Caki2 (cell line): ENCODE data around the gene ASCC2. TPM values are rescaled to one million over a fixed set of nuclear protein-coding genes. Genes with fewer than 3 reads are reported as not detected.

Experiments
- DNase-seq: peaks from one replicate; pipeline ENCODE4 v3.0.0-alpha.2; 2015; ENCODE audit warnings: low read depth
- in situ Hi-C: cut with HindIII; loops from 2 replicates; pipeline ENCODE4 v1.10.0; 2016; ENCODE audit warnings: low sequenced_read_pairs, low pct_unique_long_range_greater_than_20kb, mixed read lengths
- total RNA-seq: library from RNA; depleted of rRNA; stranded (reverse); fragments of >200 nt; shearing (Covaris generic); gene quantifications from 2 replicates; pipeline ENCODE4 v1.2.3, GENCODE V29; 2014; ENCODE audit warnings: low replicate concordance; rRNA removed

ASCC2 gene
- total RNA-seq, 1 experiment from 2014 or later: 20.9 TPM

DNA sequence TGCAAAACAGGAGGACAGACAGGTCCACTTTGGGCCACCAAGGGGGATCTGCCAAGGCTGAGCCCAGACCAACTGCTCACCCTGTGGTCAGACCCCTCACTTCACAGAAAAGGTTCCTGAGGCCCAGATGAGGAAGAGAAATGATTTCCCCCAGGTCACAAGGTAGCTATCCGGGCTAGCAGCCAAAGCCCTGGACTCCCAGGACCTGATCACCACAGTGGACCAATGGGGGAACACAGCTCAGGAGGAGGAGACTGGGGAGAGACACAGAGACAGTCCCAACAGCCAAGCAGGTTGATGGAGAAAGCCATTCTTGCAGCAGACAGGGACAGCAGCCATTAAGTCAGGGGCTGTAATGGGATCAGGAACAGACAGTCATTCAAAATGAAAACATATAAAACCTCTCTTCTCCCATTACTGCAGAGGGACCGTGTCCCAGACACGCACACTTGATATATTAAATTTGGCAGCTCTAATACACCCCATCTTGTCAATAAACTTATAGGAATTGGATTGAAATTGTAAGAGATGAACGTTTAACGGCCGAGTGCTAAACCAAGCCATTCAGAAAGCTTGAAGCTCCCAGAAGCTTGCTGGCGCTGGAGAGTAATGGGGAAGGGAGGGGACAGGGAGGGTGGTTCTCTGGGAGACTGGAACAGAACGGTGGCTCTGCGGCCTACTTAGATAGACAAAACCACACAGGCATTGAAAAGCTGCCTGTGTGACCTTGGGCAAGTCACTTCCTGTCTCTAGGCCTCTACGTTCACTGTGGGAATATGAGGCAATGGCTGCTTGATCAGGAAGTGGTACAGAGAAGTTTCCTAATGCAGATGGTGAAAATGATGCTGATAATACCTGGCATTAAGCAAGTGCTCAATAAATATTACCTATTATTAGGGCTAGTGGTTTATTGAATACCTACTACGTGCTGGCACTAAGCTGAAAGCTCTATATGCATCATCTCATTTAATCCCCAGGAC, 87.2 kb downstream of the ASCC2 start:
- no peak for DNase-seq
- in situ Hi-C loops: no loop called here

DNA sequence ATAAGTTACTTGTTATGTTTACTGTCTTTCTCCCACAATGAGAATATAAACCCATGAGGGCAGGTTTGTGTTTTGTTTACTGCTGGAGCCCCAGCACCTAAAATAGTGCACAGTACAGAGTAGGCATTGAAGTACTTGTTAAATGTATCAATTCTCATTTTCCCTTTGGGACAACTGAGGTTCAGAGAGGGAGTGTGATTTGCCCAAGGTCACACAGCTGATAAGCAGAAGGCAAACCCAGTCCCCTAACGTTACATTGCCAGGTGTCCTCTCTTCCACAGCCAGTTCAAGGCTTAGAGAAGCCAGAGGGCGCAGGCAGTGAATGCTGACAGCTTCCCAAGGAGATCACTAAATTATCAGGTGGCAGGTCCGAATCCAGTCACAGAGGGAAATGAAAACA, 88.0 kb downstream of the ASCC2 start:
- in situ Hi-C loops: no loop called here
- no peak for DNase-seq

DNA sequence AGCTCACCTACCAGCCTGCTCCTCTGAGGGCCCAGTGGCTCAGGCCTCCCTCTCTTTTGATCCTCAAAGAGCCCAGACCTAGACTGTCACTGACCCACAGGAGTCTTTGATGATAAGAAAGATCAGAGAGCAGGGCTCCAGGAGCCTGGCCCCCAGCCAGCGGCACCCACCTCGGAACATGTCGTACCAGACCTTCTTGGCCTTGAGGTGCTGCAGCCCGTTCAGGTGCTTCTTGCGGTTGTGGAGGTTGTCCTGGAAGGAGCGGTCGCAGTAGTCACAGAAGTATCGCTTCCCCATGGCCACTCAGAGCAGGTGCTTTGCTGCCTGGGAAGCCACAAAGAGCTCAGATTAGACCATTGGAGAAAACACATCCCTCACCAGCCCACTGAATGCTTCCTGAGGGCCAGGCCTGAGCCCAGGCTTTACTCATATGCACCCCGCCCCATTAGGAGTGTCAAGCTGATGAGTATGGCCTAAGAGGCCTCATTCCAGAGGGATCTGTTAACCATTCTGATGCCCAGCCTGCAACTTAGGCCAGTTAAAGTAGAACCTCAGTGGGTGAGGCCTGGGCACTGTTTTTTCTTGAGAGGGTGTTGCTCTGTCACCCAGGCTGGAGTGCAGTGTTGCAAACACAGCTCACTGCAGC, 89.7 kb downstream of the ASCC2 start:
- in situ Hi-C loops: no loop called here
- no peak for DNase-seq

DNA sequence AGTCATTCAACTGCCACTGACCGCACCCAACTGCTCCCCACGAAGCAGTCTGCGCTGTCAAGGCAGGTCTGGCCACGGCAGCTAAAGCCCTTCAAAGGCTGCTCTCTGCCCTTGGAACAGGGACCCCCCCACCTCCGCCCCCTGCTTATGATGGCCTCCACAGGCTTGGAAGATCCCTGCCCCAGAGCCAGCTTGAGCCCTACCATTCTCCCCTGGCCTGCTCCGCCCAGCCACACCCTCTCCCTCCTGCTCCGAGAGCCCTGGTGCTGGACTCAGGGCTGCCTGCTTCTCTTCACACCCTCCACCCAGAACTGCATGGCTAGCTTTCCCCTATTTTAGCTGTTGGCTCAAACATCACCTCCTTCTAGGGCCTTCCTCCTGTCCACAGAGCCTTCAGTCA, 90.2 kb downstream of the ASCC2 start:
- no peak for DNase-seq

DNA sequence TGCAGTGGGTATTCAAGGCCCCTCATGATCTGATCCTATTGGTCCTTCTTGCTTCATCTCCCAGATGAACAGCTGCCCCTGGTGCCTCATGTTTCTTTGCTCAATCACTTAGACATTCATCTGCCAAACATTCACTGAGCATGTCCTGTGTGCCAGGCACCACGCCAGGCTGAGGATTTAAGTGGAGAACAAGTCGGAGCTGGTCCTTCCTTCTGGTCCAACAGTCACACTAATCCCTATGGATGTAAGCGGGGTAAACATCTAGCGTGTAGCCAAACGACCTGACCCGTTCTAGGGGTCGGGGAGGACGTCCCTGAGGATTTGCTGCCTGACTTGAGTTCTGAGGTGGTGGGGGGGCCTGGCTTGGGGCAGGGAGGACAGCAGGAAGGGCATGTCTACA, 93.2 kb downstream of the ASCC2 start:
- in situ Hi-C loops: no loop called here
- DNase-seq: no peak

More for the DNA sequence above, 90.2 kb downstream of the ASCC2 start:
- in situ Hi-C loops: no loop called here

DNA sequence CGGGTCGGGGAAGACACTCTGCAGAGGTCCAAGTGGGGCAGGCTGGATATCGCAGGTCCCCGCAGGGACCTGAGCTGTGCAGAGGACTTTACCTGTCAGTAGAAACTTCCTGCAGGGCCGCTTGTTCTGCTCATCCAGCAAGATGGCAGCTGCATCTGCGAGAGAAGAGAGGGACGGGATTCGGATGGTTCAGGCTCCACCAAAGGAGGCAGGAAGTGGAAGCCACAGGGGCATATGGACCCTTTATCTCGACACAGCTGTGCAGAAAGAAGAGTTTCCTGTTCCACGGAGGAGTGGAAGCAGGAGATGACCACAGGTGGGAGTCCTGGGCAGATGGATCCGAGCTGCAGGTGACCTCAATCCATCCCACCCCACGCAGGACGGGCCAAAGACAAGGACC, 95.7 kb downstream of the ASCC2 start:
- DNase-seq: no peak
- in situ Hi-C loops: no loop called here

DNA sequence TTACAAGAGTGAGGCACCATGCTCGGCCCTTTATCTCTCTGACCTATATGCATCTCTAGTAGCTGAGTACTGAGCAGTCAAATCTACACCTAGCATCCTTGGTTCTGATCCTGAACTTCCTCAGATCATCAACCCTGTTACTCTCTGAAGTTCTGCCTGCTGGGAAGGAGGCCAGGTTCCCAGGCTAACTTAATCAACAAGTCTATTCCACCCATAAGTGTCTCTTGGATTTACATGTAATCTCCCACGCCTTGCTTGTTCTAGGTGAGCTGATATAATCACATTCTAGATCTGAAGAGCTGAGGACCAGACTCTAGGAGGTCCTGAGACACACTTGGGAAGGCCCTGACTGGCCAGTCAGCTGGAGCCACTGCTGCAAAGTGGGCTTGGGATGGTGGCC, 96.1 kb downstream of the ASCC2 start:
- in situ Hi-C loops: no loop called here

DNA sequence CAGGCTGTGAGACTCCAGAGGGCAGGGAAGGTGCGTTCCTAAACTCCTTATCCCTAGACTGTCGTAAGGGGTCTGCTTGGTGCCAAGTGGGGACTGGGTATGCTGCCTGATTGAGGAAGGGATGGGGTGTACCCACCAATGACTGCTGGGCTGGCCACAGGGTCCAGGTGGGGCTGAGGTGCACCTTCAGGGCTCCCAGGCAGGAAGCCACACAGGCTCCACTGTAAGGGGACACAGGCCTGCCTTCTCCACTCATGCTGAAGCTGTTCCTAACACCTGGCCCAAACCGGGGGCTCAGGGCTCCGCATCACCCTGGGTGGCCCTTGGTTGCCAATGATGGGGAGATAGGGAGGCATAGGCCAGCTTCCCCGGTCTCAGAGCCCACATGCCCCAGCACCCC, 97.9 kb downstream of the ASCC2 start:
- in situ Hi-C loops: no loop called here
- DNase-seq: no peak

More for the DNA sequence above, 96.1 kb downstream of the ASCC2 start:
- DNase-seq: no peak

DNA sequence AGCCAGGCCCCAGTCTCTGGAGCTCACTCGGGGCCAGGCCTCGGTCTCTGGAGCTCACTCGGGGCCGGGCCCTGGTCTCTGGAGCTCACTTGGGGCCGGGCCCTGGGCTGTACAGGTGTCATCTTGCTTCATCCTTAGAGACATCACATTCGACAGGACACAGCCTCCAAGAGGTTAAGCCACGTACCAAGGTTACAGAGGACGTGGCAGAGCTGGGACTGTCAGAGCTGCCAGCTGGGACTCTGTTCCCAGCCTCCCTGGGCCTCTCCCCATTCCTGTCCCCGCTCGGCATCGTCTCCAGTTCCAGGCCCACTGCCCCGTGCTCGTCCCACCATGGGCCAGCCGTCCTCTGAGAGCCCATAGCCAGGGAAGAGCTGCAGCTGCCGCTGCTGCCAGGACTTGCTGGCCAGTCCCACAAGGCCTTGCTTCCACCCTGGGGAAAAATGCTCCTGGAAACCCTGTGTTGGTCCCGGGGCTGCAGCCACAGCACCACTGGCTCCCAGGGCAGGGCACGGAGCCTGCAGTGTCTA, 98.7 kb downstream of the ASCC2 start:
- no peak for DNase-seq
- in situ Hi-C loops: no loop called here

Other genes with a start within 250 kb of the ASCC2 start
- 190 and 199 TPM in 2 replicates for gene NF2, start 234.6 kb downstream of the ASCC2 start, total RNA-seq
- not detected in 2 replicates for gene CABP7, start 118.3 kb downstream of the ASCC2 start, total RNA-seq
- 31.4 and 78.5 TPM in 2 replicates for gene ZMAT5, start 71.3 kb downstream of the ASCC2 start, total RNA-seq
- gene UQCR10, start 70.9 kb downstream of the ASCC2 start, total RNA-seq: 110 and 135 TPM in 2 replicates
- 17.2 and 34.4 TPM in 2 replicates for gene MTMR3, start 44.9 kb upstream of the ASCC2 start, total RNA-seq
- not detected in 2 replicates for gene HORMAD2, start 242.2 kb upstream of the ASCC2 start, total RNA-seq